ENCODE data around the gene HNRNPU. TPM values are rescaled to one million over a fixed set of nuclear protein-coding genes. Genes with fewer than 3 reads are reported as not detected.

HNRNPU gene
- polyA plus RNA-seq, 3 donors: 71.5 to 197 (median 143) TPM

DNA sequence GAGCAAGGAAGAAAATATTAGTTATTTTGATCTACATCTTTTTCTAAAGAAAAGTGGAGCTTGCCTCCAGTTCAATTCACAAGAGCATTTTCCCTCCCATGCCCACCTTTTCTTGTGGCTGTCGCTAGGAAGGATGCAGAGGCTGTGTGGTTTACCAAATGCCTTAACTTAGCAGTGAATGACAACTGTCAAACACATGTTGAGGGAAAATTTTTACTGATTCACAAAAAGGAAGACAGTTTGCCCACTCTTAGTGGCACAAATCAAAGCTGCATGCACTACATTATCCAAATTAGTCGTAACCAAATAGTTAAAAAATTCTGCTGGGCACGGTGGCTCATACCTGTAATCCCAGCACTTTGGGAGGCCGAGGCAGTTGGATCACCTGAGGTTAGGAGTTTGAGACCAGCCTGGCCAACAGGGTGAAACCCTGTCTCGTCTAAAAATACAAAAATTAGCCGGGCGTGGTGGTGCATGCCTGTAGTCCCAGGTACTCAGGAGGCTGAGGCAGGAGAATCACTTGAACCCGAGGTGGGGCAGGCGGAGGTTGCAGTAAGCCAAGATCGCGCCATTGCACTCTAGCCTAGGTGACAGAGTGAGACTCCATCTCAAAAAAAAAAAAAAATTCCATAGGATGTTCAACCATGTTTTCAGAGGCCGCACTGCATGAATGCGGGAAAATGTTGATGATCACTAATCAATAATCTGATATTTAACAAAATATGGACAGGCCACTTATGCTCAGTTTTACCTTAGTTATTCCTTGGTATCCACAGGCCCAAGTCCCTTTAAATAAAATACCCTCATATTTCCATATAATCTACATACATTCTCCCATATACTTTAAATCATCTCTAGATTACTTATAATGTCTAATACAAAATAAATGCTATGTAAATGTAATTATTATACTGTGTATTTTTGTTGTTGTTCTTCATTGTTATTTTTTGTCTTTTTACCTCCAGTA lies 19.9 kb downstream of the HNRNPU start:
- H3K27me3 ChIP-seq (ENCODE audit: control insufficient read depth in 2 of 2, insufficient read depth in 2 of 2, low read length in 2 of 2): no peaks in the 10 kb centered on the region
- Mint-ChIP-seq H3K27ac (peak overlapping the region in 1 of 7 donors; percentile 32), H3K4me3 (no peak overlapping the region), H3K4me1 (peaks cover 8% of the 10 kb centered on the region), H3K9me3 (no peaks in the 10 kb centered on the region), H3K36me3 (peaks cover 79 to 91% of the 10 kb centered on the region in 2 donors), H3K27me3 (ENCODE audit: low read depth in 3 of 3) (no peaks in the 10 kb centered on the region)
- H3K9me3 ChIP-seq (replicated peaks in 1 of 2; ENCODE audit: control insufficient read depth in 1 of 2, insufficient read depth in 1 of 2, low read length in 2 of 2): no peaks in the 10 kb centered on the region
- no peak overlapping the region for H3K27ac ChIP-seq (ENCODE audit: low read depth in 1 of 2, low read length in 2 of 2)
- no peak overlapping the region for H3K9ac ChIP-seq (ENCODE audit: insufficient read depth, low read length, poor library complexity, severe bottlenecking)
- H3K79me2 ChIP-seq (ENCODE audit: insufficient read depth, low read length): peaks cover 98% of the 10 kb centered on the region
- TF ChIP-seq, protein P1, sequence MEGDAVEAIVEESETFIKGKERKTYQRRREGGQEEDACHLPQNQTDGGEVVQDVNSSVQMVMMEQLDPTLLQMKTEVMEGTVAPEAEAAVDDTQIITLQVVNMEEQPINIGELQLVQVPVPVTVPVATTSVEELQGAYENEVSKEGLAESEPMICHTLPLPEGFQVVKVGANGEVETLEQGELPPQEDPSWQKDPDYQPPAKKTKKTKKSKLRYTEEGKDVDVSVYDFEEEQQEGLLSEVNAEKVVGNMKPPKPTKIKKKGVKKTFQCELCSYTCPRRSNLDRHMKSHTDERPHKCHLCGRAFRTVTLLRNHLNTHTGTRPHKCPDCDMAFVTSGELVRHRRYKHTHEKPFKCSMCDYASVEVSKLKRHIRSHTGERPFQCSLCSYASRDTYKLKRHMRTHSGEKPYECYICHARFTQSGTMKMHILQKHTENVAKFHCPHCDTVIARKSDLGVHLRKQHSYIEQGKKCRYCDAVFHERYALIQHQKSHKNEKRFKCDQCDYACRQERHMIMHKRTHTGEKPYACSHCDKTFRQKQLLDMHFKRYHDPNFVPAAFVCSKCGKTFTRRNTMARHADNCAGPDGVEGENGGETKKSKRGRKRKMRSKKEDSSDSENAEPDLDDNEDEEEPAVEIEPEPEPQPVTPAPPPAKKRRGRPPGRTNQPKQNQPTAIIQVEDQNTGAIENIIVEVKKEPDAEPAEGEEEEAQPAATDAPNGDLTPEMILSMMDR (IDR thresholded peaks at IDR 0.05): no peak
- DNase-seq: no peak
- H3K4me1 ChIP-seq (ENCODE audit: control insufficient read depth in 1 of 2, insufficient read depth in 2 of 2, low read length in 2 of 2): no peaks in the 10 kb centered on the region
- H2AFZ ChIP-seq (ENCODE audit: insufficient read depth, low read depth, low read length, poor library complexity, severe bottlenecking): no peak overlapping the region
- 97% methylated on average over 11 of the region's 13 CpGs for WGBS (ENCODE audit: insufficient coverage)
- intact Hi-C loops (cut with micrococcal nuclease): no loop called here
- peaks cover 86 to 99% of the 10 kb centered on the region in 2 donors for H3K36me3 ChIP-seq (replicated peaks in 1 of 2; ENCODE audit: control insufficient read depth in 1 of 2, insufficient read depth in 2 of 2, low read length in 2 of 2)
- peaks cover 85% of the 10 kb centered on the region for H4K20me1 ChIP-seq (ENCODE audit: insufficient read depth, low read length)
- no peak overlapping the region for H3K4me2 ChIP-seq (replicated peaks; ENCODE audit: extremely low read depth, low read length, poor library complexity, severe bottlenecking)
- no peak overlapping the region for H3K4me3 ChIP-seq (replicated peaks in 1 of 3; ENCODE audit: low read depth in 2 of 3, low read length in 3 of 3)

DNA sequence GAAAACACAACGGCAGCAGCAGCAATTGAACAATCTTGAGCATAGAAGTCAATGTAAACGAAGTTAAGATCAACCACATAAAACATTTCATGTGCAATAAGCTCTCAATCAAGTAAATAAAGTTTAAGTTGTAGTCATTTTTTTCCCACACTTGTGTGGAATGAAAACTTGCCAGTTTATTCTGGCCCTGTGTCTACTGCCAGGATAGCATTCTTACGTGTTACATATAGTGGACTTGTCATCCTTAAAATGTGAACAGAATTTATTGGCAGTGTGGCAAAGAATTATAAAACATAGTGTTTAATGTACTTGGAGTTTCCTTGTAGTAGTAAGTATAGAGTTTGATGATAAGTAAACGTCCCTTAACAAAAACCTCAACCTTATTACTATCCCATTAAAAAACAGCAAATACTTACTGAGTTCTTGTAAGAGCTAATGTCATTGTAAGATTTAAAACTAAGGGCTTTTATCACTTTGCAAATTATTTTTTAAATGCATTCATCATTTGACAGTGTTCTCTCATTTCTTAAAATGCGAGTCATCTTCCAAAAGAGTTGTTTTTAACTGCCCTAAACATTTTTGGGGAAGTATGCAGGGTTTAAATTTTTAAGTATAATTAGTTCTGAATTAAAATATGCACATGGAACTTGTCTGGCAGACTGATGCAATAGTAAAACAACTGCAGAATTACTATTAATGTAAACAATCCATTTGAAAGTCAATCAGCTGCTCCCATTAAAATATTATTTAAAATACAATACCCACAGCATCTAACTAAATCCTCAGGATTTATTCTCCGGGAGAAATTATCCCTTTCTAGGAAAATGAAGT lies 21.0 kb downstream of the HNRNPU start:
- Histone ChIP-seq H3K27ac (ENCODE audit: low read depth in 1 of 2, low read length in 2 of 2) (no peak overlapping the region), H3K79me2 (ENCODE audit: insufficient read depth, low read length) (peaks cover 97% of the 10 kb centered on the region), H3K4me2 (replicated peaks; ENCODE audit: extremely low read depth, low read length, poor library complexity, severe bottlenecking) (no peak overlapping the region), H3K27me3 (ENCODE audit: control insufficient read depth in 2 of 2, insufficient read depth in 2 of 2, low read length in 2 of 2) (no peaks in the 10 kb centered on the region), H2AFZ (ENCODE audit: insufficient read depth, low read depth, low read length, poor library complexity, severe bottlenecking) (no peak overlapping the region), H3K9me3 (replicated peaks in 1 of 2; ENCODE audit: control insufficient read depth in 1 of 2, insufficient read depth in 1 of 2, low read length in 2 of 2) (no peaks in the 10 kb centered on the region), H3K4me3 (replicated peaks in 1 of 3; ENCODE audit: low read depth in 2 of 3, low read length in 3 of 3) (no peak overlapping the region), H3K4me1 (ENCODE audit: control insufficient read depth in 1 of 2, insufficient read depth in 2 of 2, low read length in 2 of 2) (no peaks in the 10 kb centered on the region), H3K36me3 (replicated peaks in 1 of 2; ENCODE audit: control insufficient read depth in 1 of 2, insufficient read depth in 2 of 2, low read length in 2 of 2) (peaks cover 76 to 89% of the 10 kb centered on the region in 2 donors), H3K9ac (ENCODE audit: insufficient read depth, low read length, poor library complexity, severe bottlenecking) (no peak overlapping the region), H4K20me1 (ENCODE audit: insufficient read depth, low read length) (peaks cover 74% of the 10 kb centered on the region)
- no peaks in the 10 kb centered on the region for H3K9me3 Mint-ChIP-seq
- DNase-seq: no peak
- WGBS (ENCODE audit: insufficient coverage): no CpG with 5 or more reads among the region's 6 CpGs
- TF ChIP-seq, protein P1 (IDR thresholded peaks at IDR 0.05): no peak
- H3K4me3 Mint-ChIP-seq: no peak overlapping the region
- intact Hi-C loops (cut with micrococcal nuclease): no loop called here
- peaks cover 76 to 91% of the 10 kb centered on the region in 2 donors for H3K36me3 Mint-ChIP-seq
- no peaks in the 10 kb centered on the region for H3K27me3 Mint-ChIP-seq (ENCODE audit: low read depth in 3 of 3)
- H3K27ac Mint-ChIP-seq: peak overlapping the region in 1 of 7 donors; percentile 4
- H3K4me1 Mint-ChIP-seq: peaks cover 13% of the 10 kb centered on the region

Data from CD14-positive monocyte (primary cell).